Measurements from ENCODE around the gene CES2.

CES2 gene

GRCh38 chr16:66920299-66920590, 15.1 kb upstream of the CES2 start:
- no peak for DNase-seq
- H3K4me3 ChIP-seq (ENCODE audit: low read depth in 1 of 2, low read length in 2 of 2), result no peak overlapping the region
- no peak overlapping the region for H2AFZ ChIP-seq (ENCODE audit: low read depth, low read length)
- H3K4me1 ChIP-seq (ENCODE audit: insufficient read depth, low read length), result no peaks in the 10 kb centered on the region
- H3K9me3 ChIP-seq (ENCODE audit: insufficient read depth, low read length, severe bottlenecking), result no peaks in the 10 kb centered on the region
- H3K9ac ChIP-seq (ENCODE audit: low read depth, low read length), result no peak overlapping the region
- H3K27me3 ChIP-seq (ENCODE audit: insufficient read depth, low read length, poor library complexity), result peaks cover 7% of the 10 kb centered on the region
- TF ChIP-seq EZH2 (IDR thresholded peaks at IDR 0.05; ENCODE audit: borderline replicate concordance, low read depth, low read length, severe bottlenecking), result no peak
- 0 out of 2 replicates have a peak, but pooled peaks cover 3% of the 10 kb centered on the region for H4K20me1 ChIP-seq (ENCODE audit: insufficient read depth, low read length)
- no peak overlapping the region for H3K4me2 ChIP-seq (ENCODE audit: insufficient read depth, low read length)
- no peaks in the 10 kb centered on the region for H3K79me2 ChIP-seq (ENCODE audit: insufficient read depth, low read length)
- no peak for ATAC-seq (ENCODE audit: insufficient read depth, low read depth)
- H3K27ac ChIP-seq (ENCODE audit: low read length), result no peak overlapping the region
- H3K36me3 ChIP-seq (ENCODE audit: insufficient read depth, low read length), result no peaks in the 10 kb centered on the region

- no peak for DNase-seq
Measured at GRCh38 chr16:66920924-66921680, 14.2 kb upstream of the CES2 start.

GRCh38 chr16:66921729-66922450, 13.4 kb upstream of the CES2 start:
- TF ChIP-seq CTCF (IDR thresholded peaks at IDR 0.05; ENCODE audit: borderline replicate concordance, extremely low read depth, low read length, poor library complexity, severe bottlenecking) (no peak), EZH2 (IDR thresholded peaks at IDR 0.05; ENCODE audit: borderline replicate concordance, low read depth, low read length, severe bottlenecking) (no peak)
- Histone ChIP-seq H2AFZ (ENCODE audit: low read depth, low read length) (no peak overlapping the region), H3K4me1 (ENCODE audit: insufficient read depth, low read length) (no peaks in the 10 kb centered on the region), H3K27me3 (ENCODE audit: insufficient read depth, low read length, poor library complexity) (peaks cover 7% of the 10 kb centered on the region), H3K36me3 (ENCODE audit: insufficient read depth, low read length) (no peaks in the 10 kb centered on the region), H3K9ac (ENCODE audit: low read depth, low read length) (no peak overlapping the region), H3K27ac (ENCODE audit: low read length) (no peak overlapping the region), H4K20me1 (ENCODE audit: insufficient read depth, low read length) (0 out of 2 replicates have a peak, but pooled peaks cover 3% of the 10 kb centered on the region), H3K79me2 (ENCODE audit: insufficient read depth, low read length) (no peaks in the 10 kb centered on the region), H3K4me2 (ENCODE audit: insufficient read depth, low read length) (no peak overlapping the region), H3K4me3 (ENCODE audit: low read depth in 1 of 2, low read length in 2 of 2) (no peak overlapping the region), H3K9me3 (ENCODE audit: insufficient read depth, low read length, severe bottlenecking) (no peaks in the 10 kb centered on the region)
- no peak for DNase-seq
- no peak for ATAC-seq (ENCODE audit: insufficient read depth, low read depth)

More at GRCh38 chr16:66920924-66921680, 14.2 kb upstream of the CES2 start:
- no peaks in the 10 kb centered on the region for H3K36me3 ChIP-seq (ENCODE audit: insufficient read depth, low read length)
- no peaks in the 10 kb centered on the region for H3K4me1 ChIP-seq (ENCODE audit: insufficient read depth, low read length)
- TF ChIP-seq CTCF (IDR thresholded peaks at IDR 0.05; ENCODE audit: borderline replicate concordance, extremely low read depth, low read length, poor library complexity, severe bottlenecking) (no peak), EZH2 (IDR thresholded peaks at IDR 0.05; ENCODE audit: borderline replicate concordance, low read depth, low read length, severe bottlenecking) (no peak)
- H3K9ac ChIP-seq (ENCODE audit: low read depth, low read length), result no peak overlapping the region
- no peak overlapping the region for H3K4me3 ChIP-seq (ENCODE audit: low read depth in 1 of 2, low read length in 2 of 2)
- ATAC-seq (ENCODE audit: insufficient read depth, low read depth), result no peak
- peaks cover 7% of the 10 kb centered on the region for H3K27me3 ChIP-seq (ENCODE audit: insufficient read depth, low read length, poor library complexity)
- H3K27ac ChIP-seq (ENCODE audit: low read length), result no peak overlapping the region
- no peaks in the 10 kb centered on the region for H3K79me2 ChIP-seq (ENCODE audit: insufficient read depth, low read length)
- H2AFZ ChIP-seq (ENCODE audit: low read depth, low read length), result no peak overlapping the region
- 0 out of 2 replicates have a peak, but pooled peaks cover 3% of the 10 kb centered on the region for H4K20me1 ChIP-seq (ENCODE audit: insufficient read depth, low read length)
- no peak overlapping the region for H3K4me2 ChIP-seq (ENCODE audit: insufficient read depth, low read length)
- H3K9me3 ChIP-seq (ENCODE audit: insufficient read depth, low read length, severe bottlenecking), result no peaks in the 10 kb centered on the region

GRCh38 chr16:66923247-66923731, 12.0 kb upstream of the CES2 start:
- Histone ChIP-seq H3K4me2 (ENCODE audit: insufficient read depth, low read length) (no peak overlapping the region), H3K4me1 (ENCODE audit: insufficient read depth, low read length) (no peaks in the 10 kb centered on the region), H3K9me3 (ENCODE audit: insufficient read depth, low read length, severe bottlenecking) (no peaks in the 10 kb centered on the region), H3K9ac (ENCODE audit: low read depth, low read length) (no peak overlapping the region), H2AFZ (ENCODE audit: low read depth, low read length) (no peak overlapping the region), H4K20me1 (ENCODE audit: insufficient read depth, low read length) (no peaks in the 10 kb centered on the region), H3K4me3 (ENCODE audit: low read depth in 1 of 2, low read length in 2 of 2) (no peak overlapping the region), H3K36me3 (ENCODE audit: insufficient read depth, low read length) (no peaks in the 10 kb centered on the region), H3K79me2 (ENCODE audit: insufficient read depth, low read length) (no peaks in the 10 kb centered on the region), H3K27me3 (ENCODE audit: insufficient read depth, low read length, poor library complexity) (peaks cover 7% of the 10 kb centered on the region), H3K27ac (ENCODE audit: low read length) (no peak overlapping the region)
- DNase-seq (no peak), ATAC-seq (ENCODE audit: insufficient read depth, low read depth) (no peak)
- TF ChIP-seq EZH2 (IDR thresholded peaks at IDR 0.05; ENCODE audit: borderline replicate concordance, low read depth, low read length, severe bottlenecking) (no peak), CTCF (IDR thresholded peaks at IDR 0.05; ENCODE audit: borderline replicate concordance, extremely low read depth, low read length, poor library complexity, severe bottlenecking) (no peak)
